A673 (cell line): Measurements from ENCODE around the gene GIN1. TPM values are rescaled to one million over a fixed set of nuclear protein-coding genes. Genes with fewer than 3 reads are reported as not detected.
"Not testable (repeated sequence)": the region's sequence is repeated elsewhere in the genome, so short reads cannot be mapped to it uniquely, and the experiment has no call there.

Source experiments
- BruUV-seq: library from RNA; stranded (reverse); fragments of 400-500 nt; replicated peaks from 2 replicates; lab custom pipeline; 2021; lab: Mats Ljungman, UMichigan
- CTCF ChIA-PET: fragments of 300-600 bp; sonication (Branson Sonifier 250); formaldehyde crosslinking; loops from one replicate; lab custom pipeline; 2022; ENCODE audit warnings: antibody characterized with exemption; lab: Charles Lee
- POLR2A ChIA-PET: fragments of 300-600 bp; sonication (Branson Sonifier 250); formaldehyde crosslinking; loops from one replicate; lab custom pipeline; 2022; ENCODE audit warnings: antibody characterized with exemption; ENCODE audit not compliant: low non-redundant PET; lab: Charles Lee
- DNase-seq: peaks from one replicate; pipeline ENCODE4 v3.0.0-alpha.2; 2015; ENCODE audit warnings: low spot score
- H3K27ac ChIP-seq: fragments of 200-600 bp; sonication (generic); 2 replicates; pipeline ENCODE4 v1.5.1; 2016; ENCODE audit warnings: mixed run types, low read depth, mild to moderate bottlenecking, mixed read lengths, antibody characterized with exemption, low read length; ENCODE audit not compliant: poor library complexity, severe bottlenecking
- H3K27me3 ChIP-seq: fragments of 200-600 bp; sonication (generic); replicated peaks from 2 replicates; pipeline ENCODE4 v1.6.1; 2017; ENCODE audit warnings: mixed run types, low read depth, mild to moderate bottlenecking, mixed read lengths, antibody characterized with exemption, low read length; ENCODE audit not compliant: insufficient read depth, poor library complexity
- H3K36me3 ChIP-seq: fragments of 200-600 bp; sonication (generic); 2 replicates; pipeline ENCODE4 v1.6.1; 2016; ENCODE audit warnings: mixed run types, mild to moderate bottlenecking, mixed read lengths, antibody characterized with exemption, low read length; ENCODE audit not compliant: insufficient read depth, poor library complexity, severe bottlenecking
- H3K4me1 ChIP-seq: fragments of 200-600 bp; sonication (generic); 2 replicates; pipeline ENCODE4 v1.6.1; 2017; ENCODE audit warnings: mixed run types, mild to moderate bottlenecking, mixed read lengths, antibody characterized with exemption, low read length; ENCODE audit not compliant: insufficient read depth, poor library complexity, severe bottlenecking
- H3K4me3 ChIP-seq: fragments of 200-600 bp; sonication (generic); 2 replicates; pipeline ENCODE4 v1.5.1; 2016; ENCODE audit warnings: low read depth, mixed run types, mild to moderate bottlenecking, mixed read lengths, low read length; ENCODE audit not compliant: poor library complexity, severe bottlenecking
- H3K9me3 ChIP-seq: fragments of 200-600 bp; sonication (generic); 2 replicates; pipeline ENCODE4 v1.6.1; 2016; ENCODE audit warnings: mixed run types, low read depth, mild to moderate bottlenecking, mixed read lengths, antibody characterized with exemption, low read length; ENCODE audit not compliant: poor library complexity, severe bottlenecking
- EZH2 ChIP-seq: fragments of 200-600 bp; sonication (generic); IDR thresholded peaks from 2 replicates; pipeline ENCODE4 v1.6.1; 2017; ENCODE audit warnings: borderline replicate concordance, low read depth, mild to moderate bottlenecking, mixed read lengths, antibody characterized with exemption, low read length; ENCODE audit not compliant: poor library complexity, severe bottlenecking
- intact Hi-C: fragments of 100-400 bp; cut with micrococcal nuclease; formaldehyde crosslinking; loops from one replicate; pipeline ENCODE4 v1.10.0; 2022; ENCODE audit not compliant: unreplicated experiment
- total RNA-seq: library from RNA; stranded (reverse); gene quantifications from 2 replicates; pipeline ENCODE4 v1.2.3, GENCODE V29; 2021
- TF ChIP-seq, protein P1 (sequence below): fragments of 300-800, 200-600 bp; sonication (generic); conservative IDR thresholded peaks from 2 replicates; pipeline ENCODE4 v1.5.1; 2017; ENCODE audit warnings: low read depth, mild to moderate bottlenecking, antibody characterized with exemption, low read length, moderate library complexity, mixed read lengths

The GIN1 gene
- total RNA-seq, 1 experiment from 2014 or later: 12.5 TPM

GRCh38 chr5:103075442-103075841, 44.5 kb downstream of the GIN1 start:
- H3K4me3 ChIP-seq: no peak overlapping the region
- no peak overlapping the region for H3K27ac ChIP-seq
- BruUV-seq: no TSS peak
- ChIA-PET POLR2A (no interaction called here), CTCF (no interaction called here)
- no peak for DNase-seq
- no peaks in the 10 kb centered on the region for H3K4me1 ChIP-seq
- H3K27me3 ChIP-seq: no peaks in the 10 kb centered on the region
- no peaks in the 10 kb centered on the region for H3K36me3 ChIP-seq
- peaks cover 18% of the 10 kb centered on the region for H3K9me3 ChIP-seq
- TF ChIP-seq, protein P1, sequence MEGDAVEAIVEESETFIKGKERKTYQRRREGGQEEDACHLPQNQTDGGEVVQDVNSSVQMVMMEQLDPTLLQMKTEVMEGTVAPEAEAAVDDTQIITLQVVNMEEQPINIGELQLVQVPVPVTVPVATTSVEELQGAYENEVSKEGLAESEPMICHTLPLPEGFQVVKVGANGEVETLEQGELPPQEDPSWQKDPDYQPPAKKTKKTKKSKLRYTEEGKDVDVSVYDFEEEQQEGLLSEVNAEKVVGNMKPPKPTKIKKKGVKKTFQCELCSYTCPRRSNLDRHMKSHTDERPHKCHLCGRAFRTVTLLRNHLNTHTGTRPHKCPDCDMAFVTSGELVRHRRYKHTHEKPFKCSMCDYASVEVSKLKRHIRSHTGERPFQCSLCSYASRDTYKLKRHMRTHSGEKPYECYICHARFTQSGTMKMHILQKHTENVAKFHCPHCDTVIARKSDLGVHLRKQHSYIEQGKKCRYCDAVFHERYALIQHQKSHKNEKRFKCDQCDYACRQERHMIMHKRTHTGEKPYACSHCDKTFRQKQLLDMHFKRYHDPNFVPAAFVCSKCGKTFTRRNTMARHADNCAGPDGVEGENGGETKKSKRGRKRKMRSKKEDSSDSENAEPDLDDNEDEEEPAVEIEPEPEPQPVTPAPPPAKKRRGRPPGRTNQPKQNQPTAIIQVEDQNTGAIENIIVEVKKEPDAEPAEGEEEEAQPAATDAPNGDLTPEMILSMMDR: no peak
- no peak for TF ChIP-seq EZH2
- intact Hi-C loops: no loop called here

GRCh38 chr5:103073500-103073899, 46.4 kb downstream of the GIN1 start:
- H3K9me3 ChIP-seq, H3K27ac ChIP-seq, H3K4me1 ChIP-seq, intact Hi-C loops, H3K27me3 ChIP-seq, DNase-seq, BruUV-seq, H3K36me3 ChIP-seq, H3K4me3 ChIP-seq, CTCF ChIA-PET: not testable (repeated sequence)
- POLR2A ChIA-PET: interaction anchor here (0.6 kb wide), 1 partner anchor 11 kb away, joined by 3 read pairs; no protein-coding TSS in a partner anchor

GRCh38 chr5:103066326-103066725, 53.6 kb downstream of the GIN1 start:
- TF ChIP-seq, protein P1: no peak
- TF ChIP-seq EZH2: no peak
- Histone ChIP-seq H3K4me3 (no peak overlapping the region), H3K27me3 (no peaks in the 10 kb centered on the region), H3K36me3 (no peaks in the 10 kb centered on the region), H3K27ac (no peak overlapping the region), H3K4me1 (no peaks in the 10 kb centered on the region), H3K9me3 (no peaks in the 10 kb centered on the region)
- ChIA-PET POLR2A (no interaction called here), CTCF (no interaction called here)
- no TSS peak for BruUV-seq
- intact Hi-C loops: no loop called here
- DNase-seq: no peak

DNA sequence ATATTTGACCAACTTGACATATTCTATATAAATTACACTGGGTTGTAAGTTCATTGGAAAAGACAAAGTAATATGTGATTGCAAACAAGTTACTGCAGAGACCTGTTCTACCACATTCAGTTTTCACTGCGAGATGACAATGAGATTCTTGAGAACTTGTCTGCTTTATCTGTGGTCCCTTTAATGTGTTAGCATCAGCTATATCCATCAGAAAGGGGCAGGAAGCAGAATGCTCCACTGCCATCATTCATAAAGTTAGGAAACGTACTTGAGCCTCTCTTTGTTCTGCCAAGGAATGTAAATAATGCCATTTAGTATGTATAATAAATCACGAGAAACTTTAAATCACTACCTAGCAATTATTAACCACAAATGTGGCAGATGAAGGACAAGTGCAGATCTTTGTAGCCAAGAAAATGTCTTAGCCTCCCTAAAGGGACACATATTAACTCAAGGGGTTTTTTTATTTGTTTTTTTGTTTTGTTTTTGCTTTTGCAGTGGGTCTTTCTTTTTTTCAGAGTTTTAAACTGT, 59.4 kb downstream of the GIN1 start:
- intact Hi-C loops: no loop called here
- no peak overlapping the region for H3K4me3 ChIP-seq
- no peak overlapping the region for H3K27ac ChIP-seq
- no peaks in the 10 kb centered on the region for H3K36me3 ChIP-seq
- H3K9me3 ChIP-seq: no peaks in the 10 kb centered on the region
- no TSS peak for BruUV-seq
- ChIA-PET CTCF (no interaction called here), POLR2A (no interaction called here)
- H3K27me3 ChIP-seq: no peaks in the 10 kb centered on the region
- DNase-seq: no peak
- TF ChIP-seq EZH2: no peak
- TF ChIP-seq, protein P1: no peak
- H3K4me1 ChIP-seq: no peaks in the 10 kb centered on the region
